ENCODE measurements around the gene HNMT. TPM values are rescaled to one million over a fixed set of nuclear protein-coding genes. Genes with fewer than 3 reads are reported as not detected.

The HNMT gene
- polyA plus RNA-seq, 1 of the 3 experiments (the other 2 are of a cell fraction): 1.8 TPM

DNA sequence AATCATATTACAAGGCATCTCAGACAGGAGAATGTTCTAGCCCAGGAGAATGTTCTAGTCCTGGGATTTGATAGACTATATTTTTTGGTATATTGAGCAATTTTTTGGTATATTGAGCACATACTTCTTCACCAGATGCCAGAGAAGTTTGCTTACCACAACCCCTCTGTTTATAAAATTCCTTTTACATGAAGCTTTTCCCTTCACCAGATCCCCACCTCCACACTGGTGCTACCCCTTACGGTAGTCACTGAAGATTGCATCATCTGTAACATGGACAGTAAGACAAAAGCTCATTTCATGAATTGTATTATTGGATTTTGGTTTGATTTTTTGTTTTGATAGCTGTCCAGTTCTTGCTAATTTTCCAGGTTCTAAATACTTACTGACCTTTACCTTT, 7.2 kb upstream of the HNMT start (continued):
- TF ChIP-seq, protein P1, sequence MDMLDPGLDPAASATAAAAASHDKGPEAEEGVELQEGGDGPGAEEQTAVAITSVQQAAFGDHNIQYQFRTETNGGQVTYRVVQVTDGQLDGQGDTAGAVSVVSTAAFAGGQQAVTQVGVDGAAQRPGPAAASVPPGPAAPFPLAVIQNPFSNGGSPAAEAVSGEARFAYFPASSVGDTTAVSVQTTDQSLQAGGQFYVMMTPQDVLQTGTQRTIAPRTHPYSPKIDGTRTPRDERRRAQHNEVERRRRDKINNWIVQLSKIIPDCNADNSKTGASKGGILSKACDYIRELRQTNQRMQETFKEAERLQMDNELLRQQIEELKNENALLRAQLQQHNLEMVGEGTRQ (IDR thresholded peaks at IDR 0.05; ENCODE audit: borderline replicate concordance, low read depth, low read length): no peak

DNA sequence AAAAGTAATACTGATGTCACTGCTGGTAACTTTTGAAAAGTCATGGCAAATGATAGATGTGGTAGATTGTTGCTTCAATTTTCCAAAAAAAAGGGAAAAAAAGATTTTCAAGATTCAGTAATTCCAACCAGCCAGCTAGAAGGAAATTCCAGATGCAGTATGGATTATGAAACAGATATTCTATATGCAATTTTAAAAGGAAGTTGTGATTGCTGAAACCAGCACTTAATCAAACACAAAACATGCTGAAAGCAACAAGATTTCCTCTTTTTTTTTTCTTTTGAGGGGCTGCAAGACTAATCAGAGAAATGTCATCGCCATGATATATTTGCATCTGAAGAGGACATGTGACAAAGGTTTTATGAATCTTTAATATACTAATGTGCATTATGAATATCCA, 5.1 kb upstream of the HNMT start:
- POLR2A ChIA-PET: no interaction called here
- TF ChIP-seq EP300 (IDR thresholded peaks at IDR 0.05; ENCODE audit: borderline replicate concordance in 1 of 2, low read depth in 1 of 2, low read length in 1 of 2) (no peak), RFX5 (IDR thresholded peaks at IDR 0.05; ENCODE audit: low read length) (no peak), GATA2 (CRISPR knock-in tag; IDR thresholded peaks at IDR 0.05) (no peak), SMC3 (IDR thresholded peaks at IDR 0.05; ENCODE audit: low read depth, low read length) (no peak), CHD2 (IDR thresholded peaks at IDR 0.05; ENCODE audit: low read length, partially characterized antibody) (no peak)
- TF ChIP-seq, protein P2, sequence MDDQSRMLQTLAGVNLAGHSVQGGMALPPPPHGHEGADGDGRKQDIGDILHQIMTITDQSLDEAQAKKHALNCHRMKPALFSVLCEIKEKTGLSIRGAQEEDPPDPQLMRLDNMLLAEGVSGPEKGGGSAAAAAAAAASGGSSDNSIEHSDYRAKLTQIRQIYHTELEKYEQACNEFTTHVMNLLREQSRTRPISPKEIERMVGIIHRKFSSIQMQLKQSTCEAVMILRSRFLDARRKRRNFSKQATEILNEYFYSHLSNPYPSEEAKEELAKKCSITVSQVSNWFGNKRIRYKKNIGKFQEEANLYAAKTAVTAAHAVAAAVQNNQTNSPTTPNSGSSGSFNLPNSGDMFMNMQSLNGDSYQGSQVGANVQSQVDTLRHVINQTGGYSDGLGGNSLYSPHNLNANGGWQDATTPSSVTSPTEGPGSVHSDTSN (IDR thresholded peaks at IDR 0.05): no peak

DNA sequence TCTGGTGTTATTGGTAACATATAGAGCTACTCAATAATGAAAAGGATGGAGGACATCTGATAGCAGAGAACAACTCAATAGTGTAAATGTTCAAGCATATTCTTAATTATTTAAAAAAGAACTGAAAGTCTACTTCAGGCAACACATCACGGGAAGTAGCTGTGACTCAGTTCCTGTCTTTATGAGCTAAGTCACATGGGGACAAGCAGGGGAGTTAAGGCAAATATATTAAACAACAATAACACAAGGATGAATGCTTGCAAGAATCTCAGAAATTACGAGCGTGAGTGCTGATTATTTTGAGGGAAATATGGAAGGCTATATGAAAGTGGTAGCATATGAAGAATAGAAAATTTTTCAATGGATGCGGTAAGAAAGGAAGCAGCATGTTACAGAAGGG, 4.0 kb upstream of the HNMT start:
- no peak overlapping the region for H2AFZ ChIP-seq (ENCODE audit: low read depth)
- H3K4me1 ChIP-seq (ENCODE audit: control insufficient read depth in 1 of 2, insufficient read depth in 2 of 2, low read depth in 1 of 2, low read length in 1 of 2): peaks cover 4 to 14% of the 10 kb centered on the region in 2 experiments; a peak in 2 of 4 replicates
- no peak overlapping the region for H3K4me3 ChIP-seq (ENCODE audit: low read depth in 2 of 2, low read length in 1 of 2)
- H3K9me3 ChIP-seq: no peaks in the 10 kb centered on the region
- TF ChIP-seq, protein P3, sequence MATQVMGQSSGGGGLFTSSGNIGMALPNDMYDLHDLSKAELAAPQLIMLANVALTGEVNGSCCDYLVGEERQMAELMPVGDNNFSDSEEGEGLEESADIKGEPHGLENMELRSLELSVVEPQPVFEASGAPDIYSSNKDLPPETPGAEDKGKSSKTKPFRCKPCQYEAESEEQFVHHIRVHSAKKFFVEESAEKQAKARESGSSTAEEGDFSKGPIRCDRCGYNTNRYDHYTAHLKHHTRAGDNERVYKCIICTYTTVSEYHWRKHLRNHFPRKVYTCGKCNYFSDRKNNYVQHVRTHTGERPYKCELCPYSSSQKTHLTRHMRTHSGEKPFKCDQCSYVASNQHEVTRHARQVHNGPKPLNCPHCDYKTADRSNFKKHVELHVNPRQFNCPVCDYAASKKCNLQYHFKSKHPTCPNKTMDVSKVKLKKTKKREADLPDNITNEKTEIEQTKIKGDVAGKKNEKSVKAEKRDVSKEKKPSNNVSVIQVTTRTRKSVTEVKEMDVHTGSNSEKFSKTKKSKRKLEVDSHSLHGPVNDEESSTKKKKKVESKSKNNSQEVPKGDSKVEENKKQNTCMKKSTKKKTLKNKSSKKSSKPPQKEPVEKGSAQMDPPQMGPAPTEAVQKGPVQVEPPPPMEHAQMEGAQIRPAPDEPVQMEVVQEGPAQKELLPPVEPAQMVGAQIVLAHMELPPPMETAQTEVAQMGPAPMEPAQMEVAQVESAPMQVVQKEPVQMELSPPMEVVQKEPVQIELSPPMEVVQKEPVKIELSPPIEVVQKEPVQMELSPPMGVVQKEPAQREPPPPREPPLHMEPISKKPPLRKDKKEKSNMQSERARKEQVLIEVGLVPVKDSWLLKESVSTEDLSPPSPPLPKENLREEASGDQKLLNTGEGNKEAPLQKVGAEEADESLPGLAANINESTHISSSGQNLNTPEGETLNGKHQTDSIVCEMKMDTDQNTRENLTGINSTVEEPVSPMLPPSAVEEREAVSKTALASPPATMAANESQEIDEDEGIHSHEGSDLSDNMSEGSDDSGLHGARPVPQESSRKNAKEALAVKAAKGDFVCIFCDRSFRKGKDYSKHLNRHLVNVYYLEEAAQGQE (IDR thresholded peaks at IDR 0.05; ENCODE audit: low read depth, low read length): no peak
- TF ChIP-seq TAF1 (IDR thresholded peaks at IDR 0.05; ENCODE audit: borderline replicate concordance, low read depth, low read length): no peak
- H3K79me2 ChIP-seq (ENCODE audit: insufficient read depth): no peaks in the 10 kb centered on the region
- no peak overlapping the region for H3K9ac ChIP-seq
- ChIA-PET CTCF (no interaction called here), POLR2A (no interaction called here)
- H3K27me3 ChIP-seq (ENCODE audit: insufficient read depth): no peaks in the 10 kb centered on the region
- WGBS (ENCODE audit: low lambda C conversion rate): 94% methylated on average over 4 of the region's 4 CpGs
- no peaks in the 10 kb centered on the region for H3K36me3 ChIP-seq (replicated peaks in 1 of 2; ENCODE audit: control insufficient read depth in 1 of 2, insufficient read depth in 2 of 2, low read length in 1 of 2)
- DNase-seq: no peak
- H3K9me2 ChIP-seq: no peaks in the 10 kb centered on the region
- no peaks in the 10 kb centered on the region for H3F3A ChIP-seq (replicated peaks; ENCODE audit: insufficient read depth)
- no peak overlapping the region for H3K27ac ChIP-seq (ENCODE audit: low read depth in 2 of 2, low read length in 1 of 2)
- no peak overlapping the region for H3K4me2 ChIP-seq
- H4K20me1 ChIP-seq (ENCODE audit: insufficient read depth): no peaks in the 10 kb centered on the region

More for the DNA sequence above, 5.1 kb upstream of the HNMT start:
- no peaks in the 10 kb centered on the region for H3K27me3 ChIP-seq (ENCODE audit: insufficient read depth)
- H3K9me2 ChIP-seq: no peaks in the 10 kb centered on the region
- H3K9me3 ChIP-seq: no peaks in the 10 kb centered on the region
- H4K20me1 ChIP-seq (ENCODE audit: insufficient read depth): no peaks in the 10 kb centered on the region
- H2AFZ ChIP-seq (ENCODE audit: low read depth): no peak overlapping the region
- H3K79me2 ChIP-seq (ENCODE audit: insufficient read depth): no peaks in the 10 kb centered on the region
- H3K36me3 ChIP-seq (replicated peaks in 1 of 2; ENCODE audit: control insufficient read depth in 1 of 2, insufficient read depth in 2 of 2, low read length in 1 of 2): no peaks in the 10 kb centered on the region
- H3K9ac ChIP-seq: no peak overlapping the region
- CTCF ChIA-PET: interaction anchor here (1.0 to 1.1 kb wide), 2 partner anchors 131 to 828 kb away, joined by 3 to 4 read pairs; no protein-coding TSS in a partner anchor
- no peak overlapping the region for H3K4me3 ChIP-seq (ENCODE audit: low read depth in 2 of 2, low read length in 1 of 2)
- no peaks in the 10 kb centered on the region for H3F3A ChIP-seq (replicated peaks; ENCODE audit: insufficient read depth)
- no peak overlapping the region for H3K4me2 ChIP-seq
- no peak overlapping the region for H3K27ac ChIP-seq (ENCODE audit: low read depth in 2 of 2, low read length in 1 of 2)
- 100% methylated on average over 1 of the region's 1 CpG for WGBS (ENCODE audit: low lambda C conversion rate)
- DNase-seq: no peak
- peaks cover 0 to 6% of the 10 kb centered on the region in 2 experiments; a peak in 2 of 4 replicates for H3K4me1 ChIP-seq (ENCODE audit: control insufficient read depth in 1 of 2, insufficient read depth in 2 of 2, low read depth in 1 of 2, low read length in 1 of 2)

Data from SK-N-SH (cell line).